SK-N-SH treated with all-trans-retinoic acid at 6 μM for 48 hours (cell line): Measurements from ENCODE around the gene MAST4.

Experiments used
- CREB5 ChIP-seq: fragments of 250-450 bp; sonication (Bioruptor Pico); IDR thresholded peaks from 2 replicates; pipeline ENCODE4 v1.5.1; 2020; ENCODE audit warnings: low read depth, mild to moderate bottlenecking, moderate library complexity
- GLIS3 ChIP-seq: fragments of 250-450 bp; sonication (Bioruptor Pico); IDR thresholded peaks from 2 replicates; pipeline ENCODE4 v1.5.0; 2020; ENCODE audit warnings: mild to moderate bottlenecking, moderate library complexity
- ZC3H10 ChIP-seq: fragments of 250-450 bp; sonication (Bioruptor Pico); IDR thresholded peaks from 2 replicates; pipeline ENCODE4 v1.5.1; 2021; ENCODE audit warnings: mild to moderate bottlenecking, moderate library complexity
- ZFP3 ChIP-seq: fragments of 250-450 bp; sonication (Bioruptor Pico); IDR thresholded peaks from 2 replicates; pipeline ENCODE4 v1.5.0; 2020; ENCODE audit warnings: mild to moderate bottlenecking, moderate library complexity
- ZNF70 ChIP-seq: fragments of 450-650 bp; formaldehyde crosslinking; IDR thresholded peaks from 2 replicates; pipeline ENCODE4 v1.5.0; 2020; ENCODE audit warnings: mild to moderate bottlenecking, moderate library complexity

- TF ChIP-seq ZNF70 (CRISPR knock-in tag) (no peak), CREB5 (no peak), ZFP3 (no peak), ZC3H10 (CRISPR knock-in tag) (no peak), GLIS3 (CRISPR knock-in tag) (no peak)
Measured at GRCh38 chr5:66669862-66670195, 73.6 kb downstream of the MAST4 start.
